GM19397 (cell line): ENCODE measurements around the gene TAF6L.
"Not testable (repeated sequence)": the region's sequence is repeated elsewhere in the genome, so short reads cannot be mapped to it uniquely, and the experiment has no call there.

Experiments
- ATAC-seq: cut with Tn5 transposase; IDR thresholded peaks from one replicate; pipeline ENCODE4 v1.9.1; 2021; ENCODE audit warnings: mild to moderate bottlenecking, moderate library complexity; ENCODE audit not compliant: unreplicated experiment

TAF6L gene

DNA sequence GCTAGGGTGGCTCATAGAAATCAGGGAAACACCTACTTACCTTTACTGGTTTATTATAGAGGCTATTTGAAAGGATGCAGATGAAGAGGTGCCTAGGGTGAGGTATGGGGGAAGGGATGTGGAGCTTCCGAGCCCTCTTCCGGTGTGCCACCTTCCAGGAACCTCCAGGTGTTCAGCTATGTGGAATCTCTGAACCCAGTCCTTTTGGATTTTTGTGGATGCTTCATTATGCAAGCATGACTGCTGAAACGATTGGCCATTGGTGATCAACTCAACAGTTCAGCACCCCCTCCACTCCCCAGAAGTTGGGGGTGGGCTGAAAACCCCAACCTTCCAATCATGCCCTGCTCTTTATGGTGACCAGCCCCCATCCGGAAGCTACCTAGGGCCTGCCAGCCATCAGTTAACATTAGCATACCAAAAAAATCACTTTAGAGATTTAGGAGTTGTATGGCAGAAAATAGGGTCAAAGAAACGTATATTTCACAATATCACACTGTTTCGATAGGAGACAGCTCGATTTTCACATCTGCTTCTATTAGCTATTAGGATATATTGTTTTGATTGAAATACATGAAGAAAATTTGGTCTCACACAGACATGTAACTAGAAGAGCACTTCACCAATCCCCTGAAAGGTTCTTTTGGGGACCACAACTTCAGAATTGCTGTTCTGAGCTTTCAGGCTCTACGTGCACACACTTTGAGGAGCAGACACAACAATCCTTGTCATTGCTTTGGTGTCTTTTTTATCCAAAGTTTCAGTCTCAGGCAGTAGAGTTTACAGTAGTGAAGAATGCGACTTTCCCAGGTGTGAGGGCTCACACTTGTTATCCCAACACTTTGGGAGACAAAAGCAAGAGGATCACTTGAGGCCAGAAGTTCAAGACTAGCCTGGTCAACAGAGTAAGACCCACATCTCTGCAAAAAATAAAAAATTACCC is 13.1 kb upstream of the TAF6L start:
- ATAC-seq, result no peak

DNA sequence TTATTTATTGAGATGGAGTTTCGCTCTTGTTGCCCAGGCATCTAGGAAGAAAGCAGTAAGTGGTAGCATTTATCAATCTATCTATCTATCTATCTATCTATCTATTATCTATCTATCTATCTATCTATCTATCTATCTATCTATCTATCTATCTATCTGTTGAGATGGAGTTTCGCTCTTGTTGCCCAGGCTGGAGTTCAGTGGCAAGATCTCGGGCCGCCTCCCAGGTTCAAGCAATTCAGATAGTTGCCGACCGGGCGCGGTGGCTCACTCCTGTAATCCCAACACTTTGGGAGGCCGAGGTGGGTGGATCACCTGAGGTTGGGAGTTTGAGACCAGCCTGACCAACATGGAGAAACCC is 10.3 kb upstream of the TAF6L start:
- not testable (repeated sequence) for ATAC-seq

- no peak for ATAC-seq
These were observed 435 bp upstream of the TAF6L start for GRCh38 chr11:62770778-62771143.

- ATAC-seq, result no peak
These were observed 3.2 kb downstream of the TAF6L start for GRCh38 chr11:62774407-62774806.

DNA sequence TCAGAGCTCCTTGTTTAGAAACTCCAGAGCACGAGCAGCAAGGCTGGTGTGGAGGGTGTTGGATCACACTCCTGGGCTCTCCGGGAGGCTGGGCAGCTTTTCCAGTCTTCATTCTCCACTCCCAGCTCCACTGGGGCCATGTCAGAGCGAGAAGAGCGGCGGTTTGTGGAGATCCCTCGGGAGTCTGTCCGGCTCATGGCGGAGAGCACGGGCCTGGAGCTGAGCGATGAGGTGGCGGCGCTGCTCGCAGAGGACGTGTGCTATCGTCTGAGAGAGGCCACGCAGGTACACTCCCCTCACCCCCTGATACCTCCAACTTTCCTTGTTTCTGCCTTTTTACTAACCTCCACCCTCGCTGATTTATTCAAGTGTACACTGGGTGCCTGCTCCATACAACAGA is 4.5 kb downstream of the TAF6L start:
- ATAC-seq, result no peak

DNA sequence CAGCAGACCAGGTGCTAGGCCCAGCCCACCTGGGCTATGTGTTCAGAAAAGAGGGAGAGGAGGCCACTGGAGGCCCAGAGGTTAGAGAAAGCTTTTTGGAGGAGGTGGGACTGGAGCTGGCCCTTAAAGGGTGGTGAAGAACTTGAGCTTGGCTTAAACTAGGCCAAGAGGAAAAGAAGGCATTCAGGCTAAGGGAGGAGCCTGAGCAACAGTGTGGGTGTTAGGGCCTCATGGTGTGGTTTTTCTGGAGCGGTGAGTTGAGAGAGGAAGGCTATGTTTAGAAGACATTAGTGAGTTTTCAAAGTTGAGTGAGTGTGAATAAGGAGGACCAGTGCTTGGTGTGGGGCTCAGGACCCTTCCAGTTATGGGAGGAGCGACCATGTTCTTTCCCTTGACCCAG is 6.2 kb downstream of the TAF6L start:
- no peak for ATAC-seq

DNA sequence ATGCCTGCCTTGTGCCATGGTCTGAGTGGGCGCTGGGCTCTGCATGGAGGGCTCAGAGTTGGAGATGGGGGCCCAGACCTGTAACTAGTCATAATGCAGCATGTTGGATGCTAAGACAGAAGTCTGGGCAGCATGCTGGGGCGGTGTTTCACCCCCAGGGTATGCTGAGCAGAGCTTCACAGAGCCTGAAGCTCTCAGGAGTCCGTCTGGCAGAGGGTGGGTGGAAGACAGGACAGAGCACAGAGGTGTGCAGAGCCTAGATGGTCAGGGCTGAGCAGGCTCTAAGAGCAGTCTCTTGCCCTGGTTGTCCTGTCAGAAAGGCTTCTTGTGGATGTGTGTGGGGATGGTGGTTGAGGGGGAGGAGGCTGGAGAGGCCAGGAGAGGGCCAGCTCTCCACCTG is 7.2 kb downstream of the TAF6L start:
- no peak for ATAC-seq

GRCh38 chr11:62782753-62783152 is 11.6 kb downstream of the TAF6L start:
- no peak for ATAC-seq

DNA sequence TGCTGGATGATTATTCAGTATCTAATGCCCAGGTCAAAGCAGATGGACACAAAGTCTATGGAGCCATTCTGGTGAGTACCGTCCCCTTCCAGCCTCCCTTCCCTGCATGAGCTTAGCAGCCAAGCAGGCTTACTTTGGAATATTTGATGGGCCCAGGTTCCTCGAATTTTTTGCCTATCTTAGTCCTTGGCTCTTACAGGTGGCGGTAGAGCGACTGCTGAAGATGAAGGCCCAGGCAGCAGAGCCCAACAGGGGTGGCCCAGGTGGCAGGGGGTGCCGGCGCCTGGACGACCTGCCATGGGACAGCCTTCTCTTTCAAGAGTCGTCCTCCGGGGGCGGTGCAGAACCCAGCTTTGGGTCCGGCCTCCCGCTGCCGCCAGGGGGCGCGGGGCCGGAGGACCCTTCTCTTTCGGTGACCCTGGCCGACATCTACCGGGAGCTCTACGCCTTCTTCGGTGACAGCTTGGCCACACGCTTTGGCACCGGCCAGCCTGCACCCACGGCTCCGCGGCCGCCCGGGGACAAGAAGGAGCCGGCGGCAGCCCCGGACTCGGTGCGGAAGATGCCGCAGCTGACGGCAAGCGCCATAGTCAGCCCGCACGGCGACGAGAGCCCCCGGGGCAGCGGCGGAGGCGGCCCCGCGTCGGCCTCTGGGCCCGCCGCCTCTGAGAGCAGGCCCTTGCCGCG is 15.3 kb downstream of the TAF6L start:
- ATAC-seq, result peak; percentile 70

- peak; percentile 68 for ATAC-seq
These were observed 16.0 kb downstream of the TAF6L start, which contains the start of gene TMEM179B for GRCh38 chr11:62787005-62787759. Gene TMEM179B, plus strand, starts transcription at chr11:62787402. Its CDS starts 30 bp downstream, at chr11:62787432.

DNA sequence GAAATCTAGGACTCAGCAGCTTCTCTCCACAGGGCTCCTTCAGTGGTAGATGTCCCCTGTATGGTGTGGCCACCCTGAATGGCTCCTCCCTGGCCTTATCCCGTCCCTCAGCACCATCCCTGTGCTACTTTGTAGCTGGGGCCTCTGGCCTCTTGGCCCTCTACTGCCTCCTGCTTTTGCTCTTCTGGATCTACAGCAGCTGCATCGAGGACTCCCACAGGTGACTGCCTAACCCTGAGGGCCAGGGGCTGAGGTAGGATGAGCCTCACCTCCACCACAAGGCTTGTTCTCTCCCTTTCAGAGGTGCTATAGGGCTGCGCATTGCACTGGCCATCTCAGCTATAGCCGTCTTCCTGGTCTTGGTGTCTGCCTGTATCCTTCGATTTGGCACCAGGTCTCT is 17.8 kb downstream of the TAF6L start:
- ATAC-seq, result no peak

GRCh38 chr11:62789576-62789975 is 18.4 kb downstream of the TAF6L start:
- ATAC-seq, result no peak

- peak; percentile 67 for ATAC-seq
These were observed 20.5 kb downstream of the TAF6L start, which contains the start of gene TMEM223 for GRCh38 chr11:62791501-62792201. Gene TMEM223, minus strand, starts transcription at chr11:62792006. Its CDS starts 12 bp downstream, at chr11:62791994.

DNA sequence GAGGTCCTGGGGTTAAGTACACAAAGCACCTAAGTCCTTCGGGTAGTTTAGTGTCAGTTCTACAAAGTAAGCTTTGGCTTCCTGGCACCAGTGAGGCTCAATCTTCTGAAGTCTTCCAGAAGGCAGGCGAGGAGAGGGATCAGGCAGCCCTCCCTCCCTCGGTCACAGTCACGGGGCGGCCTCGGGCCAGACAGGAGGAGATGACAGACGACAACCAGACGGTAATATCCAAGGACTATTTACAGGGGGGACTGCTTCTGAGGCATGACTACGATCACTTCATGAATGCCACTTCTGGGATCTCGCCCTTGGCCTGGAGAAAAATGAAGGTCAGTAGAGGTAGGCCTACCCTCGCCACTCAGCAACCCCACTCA is 21.0 kb downstream of the TAF6L start:
- no peak for ATAC-seq

GRCh38 chr11:62794201-62794775 is 23.1 kb downstream of the TAF6L start:
- no peak for ATAC-seq

DNA sequence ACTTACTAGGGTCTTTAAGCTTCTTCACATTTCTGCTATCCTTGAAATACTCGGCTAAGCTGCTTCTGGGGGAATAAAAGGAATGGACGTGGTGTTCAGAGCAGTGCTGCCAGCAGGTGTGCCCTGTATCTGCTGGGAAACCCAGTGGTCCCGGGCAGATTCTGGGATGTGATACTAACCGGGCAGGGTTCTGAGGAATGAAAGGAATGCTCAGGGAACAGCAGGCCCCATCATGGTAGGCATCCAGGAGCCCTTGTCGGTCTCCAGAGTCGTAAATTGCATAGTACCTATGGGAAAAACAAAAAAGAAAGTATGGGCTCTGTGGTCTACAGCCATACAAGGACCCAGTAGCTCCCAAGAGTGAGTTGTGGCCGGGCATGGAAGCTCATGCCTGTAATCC is 25.1 kb downstream of the TAF6L start:
- no peak for ATAC-seq

- ATAC-seq, result no peak
These were observed 28.3 kb downstream of the TAF6L start for GRCh38 chr11:62799486-62799885.

- no peak for ATAC-seq
These were observed 29.9 kb downstream of the TAF6L start for GRCh38 chr11:62801071-62801470.

- no peak for ATAC-seq
These were observed 33.3 kb downstream of the TAF6L start for GRCh38 chr11:62804310-62805075.
